CD14-positive monocyte (primary cell): ENCODE results near the gene JDP2. TPM values are rescaled to one million over a fixed set of nuclear protein-coding genes. Genes with fewer than 3 reads are reported as not detected.

Experiments used
- DNase-seq, 3 donors: peaks; one replicate each; pipeline ENCODE4 v3.0.0-alpha.2; 2011 to 2022
- H2AFZ ChIP-seq: 2 replicates; pipeline ENCODE4 v1.6.0; 2012; ENCODE audit warnings: mild to moderate bottlenecking, low read depth, low read length, inconsistent platforms; ENCODE audit not compliant: insufficient read depth, poor library complexity, severe bottlenecking
- H3K27ac ChIP-seq, 2 donors: 1 replicate in 1 of 2; 2 replicates in 1 of 2; pipeline ENCODE4 v1.5.1; 2012 to 2013; ENCODE audit warnings: low read length in 2 of 2, control low read depth in 1 of 2, inconsistent platforms in 1 of 2, low read depth in 1 of 2, mild to moderate bottlenecking in 1 of 2
- H3K27me3 ChIP-seq, 2 donors: one replicate each; pipeline versions ENCODE4 v1.6.0 to v1.6.1; 2011 to 2013; ENCODE audit warnings: low read length in 2 of 2; ENCODE audit not compliant: control insufficient read depth in 2 of 2, insufficient read depth in 2 of 2
- H3K36me3 ChIP-seq, 2 donors: replicated peaks in 1 of 2; 1 replicate in 1 of 2; 2 replicates in 1 of 2; pipeline versions ENCODE4 v1.5.1 to v1.6.1; 2012 to 2013; ENCODE audit warnings: low read length in 2 of 2, control low read depth in 1 of 2, inconsistent platforms in 1 of 2, mild to moderate bottlenecking in 1 of 2; ENCODE audit not compliant: insufficient read depth in 2 of 2, control insufficient read depth in 1 of 2
- H3K4me1 ChIP-seq, 2 donors: 1 replicate in 1 of 2; 2 replicates in 1 of 2; pipeline versions ENCODE4 v1.5.1 to v1.6.1; 2012 to 2013; ENCODE audit warnings: low read length in 2 of 2, control low read depth in 1 of 2, inconsistent platforms in 1 of 2, mild to moderate bottlenecking in 1 of 2, moderate library complexity in 1 of 2; ENCODE audit not compliant: insufficient read depth in 2 of 2, control insufficient read depth in 1 of 2
- H3K4me2 ChIP-seq: replicated peaks from 2 replicates; pipeline ENCODE3; 2012; ENCODE audit warnings: low read length, moderate library complexity, mild to moderate bottlenecking; ENCODE audit not compliant: poor library complexity, severe bottlenecking; ENCODE audit errors: extremely low read depth
- H3K4me3 ChIP-seq, 3 experiments: fragments of 200-600 bp in 1 of 3; sonication (generic) in 1 of 3; replicated peaks in 1 of 3; 1 replicate in 2 of 3; 2 replicates in 1 of 3; pipeline ENCODE4 v1.5.1; 2011 to 2013; ENCODE audit warnings: low read length in 3 of 3, mild to moderate bottlenecking in 3 of 3, control low read depth in 2 of 3, low read depth in 2 of 3, inconsistent platforms in 1 of 3, moderate library complexity in 1 of 3
- H3K79me2 ChIP-seq: 2 replicates; pipeline ENCODE4 v1.6.0; 2012; ENCODE audit warnings: mild to moderate bottlenecking, control low read depth, inconsistent platforms, low read length, moderate library complexity; ENCODE audit not compliant: insufficient read depth
- H3K9ac ChIP-seq: 2 replicates; pipeline ENCODE4 v1.6.0; 2017; ENCODE audit warnings: low read length, mild to moderate bottlenecking; ENCODE audit not compliant: insufficient read depth, poor library complexity, severe bottlenecking
- H3K9me3 ChIP-seq, 2 donors: replicated peaks in 1 of 2; 1 replicate in 1 of 2; 2 replicates in 1 of 2; pipeline versions ENCODE4 v1.5.1 to v1.6.1; 2012 to 2013; ENCODE audit warnings: low read length in 2 of 2, control low read depth in 1 of 2; ENCODE audit not compliant: control insufficient read depth in 1 of 2, insufficient read depth in 1 of 2
- H4K20me1 ChIP-seq: 2 replicates; pipeline ENCODE4 v1.6.0; 2012; ENCODE audit warnings: mild to moderate bottlenecking, low read length, control low read depth, moderate library complexity; ENCODE audit not compliant: insufficient read depth
- H3K27ac Mint-ChIP-seq, 7 donors: one replicate each; pipeline ENCODE4 v1.8.0; 2020; ENCODE audit warnings: mild to moderate bottlenecking in 7 of 7, mixed read lengths in 7 of 7, moderate library complexity in 6 of 7, inconsistent platforms in 2 of 7
- H3K27me3 Mint-ChIP-seq, 3 donors: one replicate each; pipeline ENCODE4 v1.8.0; 2021 to 2022; ENCODE audit warnings: low read depth in 3 of 3, mild to moderate bottlenecking in 3 of 3, mixed read lengths in 3 of 3, moderate library complexity in 3 of 3, inconsistent platforms in 1 of 3
- H3K36me3 Mint-ChIP-seq, 2 donors: one replicate each; pipeline ENCODE4 v1.8.0; 2020; ENCODE audit warnings: mixed read lengths in 2 of 2, inconsistent platforms in 1 of 2, mild to moderate bottlenecking in 1 of 2
- H3K4me1 Mint-ChIP-seq: one replicate; pipeline ENCODE4 v1.8.0; 2020; ENCODE audit warnings: mild to moderate bottlenecking, mixed read lengths
- H3K4me3 Mint-ChIP-seq, 2 donors: one replicate each; pipeline ENCODE4 v1.8.0; 2020; ENCODE audit warnings: mild to moderate bottlenecking in 2 of 2, mixed read lengths in 2 of 2, moderate library complexity in 1 of 2
- H3K9me3 Mint-ChIP-seq, 7 donors: one replicate each; pipeline ENCODE4 v1.8.0; 2020 to 2022; ENCODE audit warnings: mixed read lengths in 7 of 7, mild to moderate bottlenecking in 6 of 7, moderate library complexity in 6 of 7, inconsistent platforms in 2 of 7
- CTCF ChIP-seq: fragments of 200-600 bp; IDR thresholded peaks from one replicate; pipeline ENCODE4 v1.8.0; 2022; ENCODE audit warnings: antibody characterized with exemption, mild to moderate bottlenecking
- WGBS: methylation state at CpG from one replicate; pipeline ENCODE4 v1.1.5; 2013; ENCODE audit warnings: missing lambda C conversion rate; ENCODE audit not compliant: insufficient coverage; 5-methylcytosine and 5-hydroxymethylcytosine counted together
- intact Hi-C, 2 donors: fragments of 100-400 bp; cut with micrococcal nuclease; formaldehyde crosslinking; loops; one replicate each; pipeline versions ENCODE4 v1.15.0 to v1.15.1; 2023
- polyA plus RNA-seq, 3 donors: library from polyadenylated mRNA; depleted of rRNA in 1 of 3; unstranded in 2 of 3; stranded (reverse) in 1 of 3; fragments of 300-500 nt in 2 of 3; fragments of >200 nt in 1 of 3; fragmentation: Illumina TruSeq in 2 of 3; gene quantifications; 1 replicate in 2 of 3; 2 replicates in 1 of 3; pipeline ENCODE4 v1.2.3, GENCODE V29; 2012 to 2021

The JDP2 gene
- polyA plus RNA-seq, 3 donors: 3.5 to 69.2 (median 14.2) TPM

GRCh38 chr14:75440733-75441477 lies 13.1 kb downstream of the JDP2 start:
- H3K4me1 Mint-ChIP-seq: peaks cover 36% of the 10 kb centered on the region
- H3K79me2 ChIP-seq: peaks cover 94% of the 10 kb centered on the region
- H3K4me3 ChIP-seq: no peak overlapping the region
- H4K20me1 ChIP-seq: peaks cover 100% of the 10 kb centered on the region
- H3K27ac ChIP-seq: no peak overlapping the region
- H3K4me1 ChIP-seq: peaks cover 8 to 26% of the 10 kb centered on the region in 2 donors
- peak overlapping the region in 2 of 7 donors; percentile 3 to 50 for H3K27ac Mint-ChIP-seq
- no peak overlapping the region for H3K9ac ChIP-seq
- no peaks in the 10 kb centered on the region for H3K9me3 Mint-ChIP-seq
- peaks cover 80 to 96% of the 10 kb centered on the region in 2 donors for H3K36me3 ChIP-seq
- H3K27me3 Mint-ChIP-seq: peaks cover 0 to 2% (median 0%) of the 10 kb centered on the region in 3 donors
- H3K36me3 Mint-ChIP-seq: peaks cover 89 to 94% of the 10 kb centered on the region in 2 donors
- WGBS: 95% methylated on average over 9 of the region's 14 CpGs
- no peak overlapping the region for H2AFZ ChIP-seq
- TF ChIP-seq CTCF: no peak
- intact Hi-C loops: no loop called here
- no peak overlapping the region for H3K4me3 Mint-ChIP-seq
- no peak overlapping the region for H3K4me2 ChIP-seq
- no peaks in the 10 kb centered on the region for H3K9me3 ChIP-seq
- DNase-seq: no peak
- H3K27me3 ChIP-seq: no peaks in the 10 kb centered on the region

DNA sequence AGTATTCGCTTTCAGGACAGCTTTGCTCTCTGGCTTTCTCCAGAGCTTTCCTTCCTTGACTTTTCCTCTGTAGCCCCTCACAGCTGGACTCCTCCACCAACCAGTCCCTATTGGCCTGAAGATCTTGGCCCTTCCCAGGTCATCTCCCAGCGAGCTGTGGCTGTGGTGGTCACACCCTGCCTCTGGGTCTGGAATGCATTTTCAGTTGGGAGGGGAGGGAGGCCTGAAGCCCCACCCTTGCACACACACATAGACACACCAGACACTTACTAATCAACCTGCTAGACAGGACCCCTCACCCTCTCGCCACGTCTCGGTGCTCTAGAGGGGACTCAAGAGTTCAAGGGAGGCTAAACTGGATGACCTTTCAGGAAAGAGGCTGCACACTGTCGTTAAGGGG lies 13.9 kb downstream of the JDP2 start:
- peaks cover 100% of the 10 kb centered on the region for H4K20me1 ChIP-seq
- peaks cover 94% of the 10 kb centered on the region for H3K79me2 ChIP-seq
- intact Hi-C loops: no loop called here
- peaks cover 11 to 26% of the 10 kb centered on the region in 2 donors for H3K4me1 ChIP-seq
- Mint-ChIP-seq H3K36me3 (peaks cover 82 to 92% of the 10 kb centered on the region in 2 donors), H3K4me1 (peaks cover 37% of the 10 kb centered on the region), H3K27ac (peak overlapping the region in 4 of 7 donors; percentile 7 to 57 (median 24)), H3K27me3 (peaks cover 0 to 2% (median 0%) of the 10 kb centered on the region in 3 donors), H3K9me3 (no peaks in the 10 kb centered on the region), H3K4me3 (no peak overlapping the region)
- DNase-seq: no peak
- H3K36me3 ChIP-seq: peaks cover 72 to 96% of the 10 kb centered on the region in 2 donors
- no peaks in the 10 kb centered on the region for H3K27me3 ChIP-seq
- H3K4me3 ChIP-seq: no peak overlapping the region
- H2AFZ ChIP-seq: no peak overlapping the region
- 100% methylated on average over 3 of the region's 6 CpGs for WGBS
- H3K9me3 ChIP-seq: no peaks in the 10 kb centered on the region
- no peak overlapping the region for H3K4me2 ChIP-seq
- H3K27ac ChIP-seq: no peak overlapping the region
- TF ChIP-seq CTCF: no peak
- H3K9ac ChIP-seq: no peak overlapping the region
